ENCODE data around the gene CLASP1. TPM values are rescaled to one million over a fixed set of nuclear protein-coding genes. Genes with fewer than 3 reads are reported as not detected.

Gene CLASP1
- total RNA-seq, 1 experiment from 2014 or later: 49.2 TPM

GRCh38 chr2:121595012-121595891 is 54.0 kb downstream of the CLASP1 start:
- Histone ChIP-seq H3K36me3 (ENCODE audit: control insufficient read depth, insufficient read depth, low read length) (no peaks in the 10 kb centered on the region), H3K27ac (ENCODE audit: low read length) (peak overlapping the region; percentile 55; the same call in 1 of the 2 replicates), H3K4me3 (ENCODE audit: low read depth in 2 of 2, low read length in 2 of 2) (no peak overlapping the region), H3K27me3 (ENCODE audit: control insufficient read depth, insufficient read depth, low read length) (no peaks in the 10 kb centered on the region), H3K9me3 (ENCODE audit: control insufficient read depth, insufficient read depth, low read depth, low read length) (no peaks in the 10 kb centered on the region), H3K4me1 (ENCODE audit: control insufficient read depth, insufficient read depth, low read length) (peaks cover 12% of the 10 kb centered on the region; the same call in 1 of the 2 replicates)
- no peak for ATAC-seq
- no peak for TF ChIP-seq POLR2AphosphoS5 (IDR thresholded peaks at IDR 0.05; ENCODE audit: low read depth, low read length)
- TF ChIP-seq, protein P1, sequence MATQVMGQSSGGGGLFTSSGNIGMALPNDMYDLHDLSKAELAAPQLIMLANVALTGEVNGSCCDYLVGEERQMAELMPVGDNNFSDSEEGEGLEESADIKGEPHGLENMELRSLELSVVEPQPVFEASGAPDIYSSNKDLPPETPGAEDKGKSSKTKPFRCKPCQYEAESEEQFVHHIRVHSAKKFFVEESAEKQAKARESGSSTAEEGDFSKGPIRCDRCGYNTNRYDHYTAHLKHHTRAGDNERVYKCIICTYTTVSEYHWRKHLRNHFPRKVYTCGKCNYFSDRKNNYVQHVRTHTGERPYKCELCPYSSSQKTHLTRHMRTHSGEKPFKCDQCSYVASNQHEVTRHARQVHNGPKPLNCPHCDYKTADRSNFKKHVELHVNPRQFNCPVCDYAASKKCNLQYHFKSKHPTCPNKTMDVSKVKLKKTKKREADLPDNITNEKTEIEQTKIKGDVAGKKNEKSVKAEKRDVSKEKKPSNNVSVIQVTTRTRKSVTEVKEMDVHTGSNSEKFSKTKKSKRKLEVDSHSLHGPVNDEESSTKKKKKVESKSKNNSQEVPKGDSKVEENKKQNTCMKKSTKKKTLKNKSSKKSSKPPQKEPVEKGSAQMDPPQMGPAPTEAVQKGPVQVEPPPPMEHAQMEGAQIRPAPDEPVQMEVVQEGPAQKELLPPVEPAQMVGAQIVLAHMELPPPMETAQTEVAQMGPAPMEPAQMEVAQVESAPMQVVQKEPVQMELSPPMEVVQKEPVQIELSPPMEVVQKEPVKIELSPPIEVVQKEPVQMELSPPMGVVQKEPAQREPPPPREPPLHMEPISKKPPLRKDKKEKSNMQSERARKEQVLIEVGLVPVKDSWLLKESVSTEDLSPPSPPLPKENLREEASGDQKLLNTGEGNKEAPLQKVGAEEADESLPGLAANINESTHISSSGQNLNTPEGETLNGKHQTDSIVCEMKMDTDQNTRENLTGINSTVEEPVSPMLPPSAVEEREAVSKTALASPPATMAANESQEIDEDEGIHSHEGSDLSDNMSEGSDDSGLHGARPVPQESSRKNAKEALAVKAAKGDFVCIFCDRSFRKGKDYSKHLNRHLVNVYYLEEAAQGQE (IDR thresholded peaks at IDR 0.05; ENCODE audit: insufficient read depth in 1 of 2, low read depth in 2 of 2, low read length in 1 of 2): no peak
- no peak for TF ChIP-seq CTCF (IDR thresholded peaks at IDR 0.05)
- TSS peak; percentile 37 for BruUV-seq (replicated peaks)
- intact Hi-C loops (cut with micrococcal nuclease; ENCODE audit: unreplicated experiment) (loop anchor here (5.0 kb wide), 2 partner anchors 52 to 122 kb away; partner anchors contain the start of gene CLASP1), in situ Hi-C loops (cut with HindIII; ENCODE audit: low pct_unique_long_range_greater_than_20kb, low sequenced_read_pairs) (no loop called here)
- CTCF ChIA-PET: no interaction called here
- POLR2A ChIA-PET: no interaction called here
- no peak for DNase-seq (ENCODE audit: low read depth, low spot score)

GRCh38 chr2:121591199-121591598 is 58.1 kb downstream of the CLASP1 start:
- BruUV-seq (replicated peaks): no TSS peak
- Histone ChIP-seq H3K36me3 (ENCODE audit: control insufficient read depth, insufficient read depth, low read length) (no peaks in the 10 kb centered on the region), H3K4me1 (ENCODE audit: control insufficient read depth, insufficient read depth, low read length) (peaks cover 5% of the 10 kb centered on the region; the same call in 1 of the 2 replicates), H3K4me3 (ENCODE audit: low read depth in 2 of 2, low read length in 2 of 2) (no peak overlapping the region), H3K27ac (ENCODE audit: low read length) (no peak overlapping the region), H3K9me3 (ENCODE audit: control insufficient read depth, insufficient read depth, low read depth, low read length) (no peaks in the 10 kb centered on the region), H3K27me3 (ENCODE audit: control insufficient read depth, insufficient read depth, low read length) (no peaks in the 10 kb centered on the region)
- in situ Hi-C loops (cut with HindIII; ENCODE audit: low pct_unique_long_range_greater_than_20kb, low sequenced_read_pairs) (no loop called here), intact Hi-C loops (cut with micrococcal nuclease; ENCODE audit: unreplicated experiment) (no loop called here)
- CTCF ChIA-PET: no interaction called here
- ATAC-seq (peak; percentile 34; the same call in 1 of the 2 replicates), DNase-seq (ENCODE audit: low read depth, low spot score) (no peak)
- POLR2A ChIA-PET: no interaction called here
- TF ChIP-seq SIN3A (IDR thresholded peaks at IDR 0.05; ENCODE audit: borderline replicate concordance, insufficient read depth, low read depth, low read length) (no peak), POLR2AphosphoS5 (IDR thresholded peaks at IDR 0.05; ENCODE audit: low read depth, low read length) (no peak), TCF7L2 (IDR thresholded peaks at IDR 0.05; ENCODE audit: low read depth, low read length) (no peak), CTCF (IDR thresholded peaks at IDR 0.05) (no peak)
- TF ChIP-seq, protein P1 (IDR thresholded peaks at IDR 0.05; ENCODE audit: insufficient read depth in 1 of 2, low read depth in 2 of 2, low read length in 1 of 2): no peak
